ENCODE results near the gene ASB18.

DNA sequence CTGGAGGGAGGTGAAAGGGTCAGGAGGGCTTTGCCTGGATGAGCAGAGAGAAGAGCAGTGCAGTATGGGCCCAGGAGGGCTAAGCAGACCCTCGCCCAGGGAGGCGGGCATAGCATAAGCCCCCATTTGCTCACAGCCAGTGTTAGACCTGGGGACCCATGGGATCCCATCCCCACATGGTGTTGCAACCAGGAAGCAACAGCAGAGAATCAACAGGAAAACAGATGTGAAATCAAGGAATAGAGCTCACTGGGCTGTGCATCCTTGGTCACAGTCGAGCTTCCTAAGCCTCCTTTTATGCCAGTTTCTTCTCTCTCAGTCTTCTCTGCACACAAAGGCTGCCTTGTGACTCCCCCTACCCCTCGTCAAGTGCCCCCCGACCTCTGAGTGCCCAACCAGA is 19.9 kb downstream of the ASB18 start:
- no peak for TF ChIP-seq EZH2 (IDR thresholded peaks at IDR 0.05; ENCODE audit: low read length)
- TF ChIP-seq, protein P1, sequence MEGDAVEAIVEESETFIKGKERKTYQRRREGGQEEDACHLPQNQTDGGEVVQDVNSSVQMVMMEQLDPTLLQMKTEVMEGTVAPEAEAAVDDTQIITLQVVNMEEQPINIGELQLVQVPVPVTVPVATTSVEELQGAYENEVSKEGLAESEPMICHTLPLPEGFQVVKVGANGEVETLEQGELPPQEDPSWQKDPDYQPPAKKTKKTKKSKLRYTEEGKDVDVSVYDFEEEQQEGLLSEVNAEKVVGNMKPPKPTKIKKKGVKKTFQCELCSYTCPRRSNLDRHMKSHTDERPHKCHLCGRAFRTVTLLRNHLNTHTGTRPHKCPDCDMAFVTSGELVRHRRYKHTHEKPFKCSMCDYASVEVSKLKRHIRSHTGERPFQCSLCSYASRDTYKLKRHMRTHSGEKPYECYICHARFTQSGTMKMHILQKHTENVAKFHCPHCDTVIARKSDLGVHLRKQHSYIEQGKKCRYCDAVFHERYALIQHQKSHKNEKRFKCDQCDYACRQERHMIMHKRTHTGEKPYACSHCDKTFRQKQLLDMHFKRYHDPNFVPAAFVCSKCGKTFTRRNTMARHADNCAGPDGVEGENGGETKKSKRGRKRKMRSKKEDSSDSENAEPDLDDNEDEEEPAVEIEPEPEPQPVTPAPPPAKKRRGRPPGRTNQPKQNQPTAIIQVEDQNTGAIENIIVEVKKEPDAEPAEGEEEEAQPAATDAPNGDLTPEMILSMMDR (optimal IDR thresholded peaks at IDR 0.05 in 1 of 3, IDR thresholded peaks at IDR 0.05 in 1 of 3, conservative IDR thresholded peaks at IDR 0.05 in 1 of 3; ENCODE audit: extremely low read depth in 1 of 3, insufficient read depth in 2 of 3, low read length in 3 of 3): no peak

All from keratinocyte (primary cell).